ENCODE results near the gene AKAP6.
"Not testable (repeated sequence)": the region's sequence is repeated elsewhere in the genome, so short reads cannot be mapped to it uniquely, and the experiment has no call there.

- TF ChIP-seq EGR1 (IDR thresholded peaks at IDR 0.05; ENCODE audit: low read depth in 2 of 2); TAF1 (conservative IDR thresholded peaks at IDR 0.05); CTCF (IDR thresholded peaks at IDR 0.05; ENCODE audit: low read depth, low read length, missing input control); RAD21 (IDR thresholded peaks at IDR 0.05); MAX (IDR thresholded peaks at IDR 0.05); REST (IDR thresholded peaks at IDR 0.05); GABPA (IDR thresholded peaks at IDR 0.05 in 1 of 2, conservative IDR thresholded peaks at IDR 0.05 in 1 of 2); NR2F2 (IDR thresholded peaks at IDR 0.05); HNF4A (conservative IDR thresholded peaks at IDR 0.05); FOXA1 (IDR thresholded peaks at IDR 0.05): not testable (repeated sequence)
- TF ChIP-seq, protein P1, sequence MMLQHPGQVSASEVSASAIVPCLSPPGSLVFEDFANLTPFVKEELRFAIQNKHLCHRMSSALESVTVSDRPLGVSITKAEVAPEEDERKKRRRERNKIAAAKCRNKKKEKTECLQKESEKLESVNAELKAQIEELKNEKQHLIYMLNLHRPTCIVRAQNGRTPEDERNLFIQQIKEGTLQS (IDR thresholded peaks at IDR 0.05), result not testable (repeated sequence)
Measured at GRCh38 chr14:32462553-32462952, 133.5 kb downstream of the AKAP6 start.
